ENCODE data around the gene THBS1.

GRCh38 chr15:39551476-39551875 lies 29.4 kb upstream of the THBS1 start:
- TF ChIP-seq CREB1 (IDR thresholded peaks at IDR 0.05; ENCODE audit: low read depth) (no peak), REST (IDR thresholded peaks at IDR 0.05; ENCODE audit: low read depth) (no peak), MAX (IDR thresholded peaks at IDR 0.05) (no peak), CEBPB (IDR thresholded peaks at IDR 0.05) (no peak), NFIC (IDR thresholded peaks at IDR 0.05) (no peak), FOXM1 (IDR thresholded peaks at IDR 0.05; ENCODE audit: borderline replicate concordance, low read depth) (no peak), TCF12 (IDR thresholded peaks at IDR 0.05; ENCODE audit: low read depth) (no peak)

Measured in Ishikawa (cell line).